ENCODE results near the gene SYNPO. TPM values are rescaled to one million over a fixed set of nuclear protein-coding genes. Genes with fewer than 3 reads are reported as not detected.

SYNPO gene, protein sequence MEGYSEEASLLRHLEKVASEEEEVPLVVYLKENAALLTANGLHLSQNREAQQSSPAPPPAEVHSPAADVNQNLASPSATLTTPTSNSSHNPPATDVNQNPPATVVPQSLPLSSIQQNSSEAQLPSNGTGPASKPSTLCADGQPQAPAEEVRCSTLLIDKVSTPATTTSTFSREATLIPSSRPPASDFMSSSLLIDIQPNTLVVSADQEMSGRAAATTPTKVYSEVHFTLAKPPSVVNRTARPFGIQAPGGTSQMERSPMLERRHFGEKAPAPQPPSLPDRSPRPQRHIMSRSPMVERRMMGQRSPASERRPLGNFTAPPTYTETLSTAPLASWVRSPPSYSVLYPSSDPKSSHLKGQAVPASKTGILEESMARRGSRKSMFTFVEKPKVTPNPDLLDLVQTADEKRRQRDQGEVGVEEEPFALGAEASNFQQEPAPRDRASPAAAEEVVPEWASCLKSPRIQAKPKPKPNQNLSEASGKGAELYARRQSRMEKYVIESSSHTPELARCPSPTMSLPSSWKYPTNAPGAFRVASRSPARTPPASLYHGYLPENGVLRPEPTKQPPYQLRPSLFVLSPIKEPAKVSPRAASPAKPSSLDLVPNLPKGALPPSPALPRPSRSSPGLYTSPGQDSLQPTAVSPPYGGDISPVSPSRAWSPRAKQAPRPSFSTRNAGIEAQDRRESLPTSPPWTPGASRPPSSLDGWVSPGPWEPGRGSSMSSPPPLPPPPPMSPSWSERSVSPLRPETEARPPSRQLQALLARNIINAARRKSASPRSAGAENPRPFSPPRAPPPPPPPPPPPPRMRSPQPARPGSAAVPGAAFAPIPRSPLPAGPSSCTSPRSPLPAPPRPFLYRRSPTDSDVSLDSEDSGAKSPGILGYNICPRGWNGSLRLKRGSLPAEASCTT
- total RNA-seq, result 17.8 and 18.4 TPM in 2 replicates
- long read RNA-seq, partial matches to known transcripts, result 0 of 7 reads
- long read RNA-seq, other reads (novel, unspliced or antisense), result 7 of 7 reads

DNA sequence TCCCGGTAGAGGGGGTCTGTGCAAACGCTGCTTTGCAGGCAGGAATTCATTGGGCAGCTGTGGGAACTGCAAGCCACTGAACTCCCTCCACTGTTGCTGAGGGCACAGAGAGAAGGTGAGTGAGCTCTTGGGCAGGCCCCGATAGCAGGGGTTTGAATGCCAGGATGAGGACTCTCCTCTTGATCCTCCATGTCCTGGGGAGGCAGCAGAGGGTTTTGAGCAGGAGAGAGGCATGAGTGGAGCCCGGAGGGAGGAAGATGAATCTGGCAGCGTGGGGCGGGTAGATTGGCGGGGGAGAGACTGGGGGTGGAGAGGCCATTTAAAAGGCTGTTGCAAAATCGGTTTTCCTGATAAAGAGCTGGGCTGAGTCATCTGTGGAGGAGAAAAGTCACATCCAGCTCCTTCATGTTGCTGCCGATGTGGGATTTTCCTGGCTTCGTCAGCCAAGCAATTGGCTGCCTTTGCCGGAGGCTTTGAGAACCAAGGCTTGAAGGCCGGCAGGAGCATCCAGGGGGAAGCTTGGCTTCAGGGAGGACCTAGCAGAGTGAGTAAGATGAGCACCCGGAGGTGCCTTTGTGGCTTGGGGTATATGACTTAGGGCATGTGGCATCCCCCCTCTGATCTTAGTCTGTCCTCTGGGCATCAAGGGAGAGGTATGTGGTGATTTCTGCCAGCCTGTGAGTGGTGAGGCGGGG, at the start of gene SYNPO:
TSS of gene SYNPO (plus strand) at position 350 of the 695 bp plus-strand sequence. CDS start 7,616 bp downstream, outside the sequence.
- Mint-ChIP-seq H3K4me1 (ENCODE audit: unreplicated experiment) (peaks cover 95% of the 10 kb centered on the region), H3K27me3 (ENCODE audit: unreplicated experiment) (no peaks in the 10 kb centered on the region), H3K4me3 (ENCODE audit: unreplicated experiment) (peak within 1 kb of the TSS; percentile 26), H3K9me3 (ENCODE audit: unreplicated experiment) (no peaks in the 10 kb centered on the region), H3K36me3 (ENCODE audit: unreplicated experiment) (no peaks in the 10 kb centered on the region), H3K27ac (ENCODE audit: unreplicated experiment) (peak within 1 kb of the TSS; percentile 90)
- DNase-seq (ENCODE audit: extremely low spot score, unreplicated experiment), result no peak
- TF ChIP-seq, protein P1, sequence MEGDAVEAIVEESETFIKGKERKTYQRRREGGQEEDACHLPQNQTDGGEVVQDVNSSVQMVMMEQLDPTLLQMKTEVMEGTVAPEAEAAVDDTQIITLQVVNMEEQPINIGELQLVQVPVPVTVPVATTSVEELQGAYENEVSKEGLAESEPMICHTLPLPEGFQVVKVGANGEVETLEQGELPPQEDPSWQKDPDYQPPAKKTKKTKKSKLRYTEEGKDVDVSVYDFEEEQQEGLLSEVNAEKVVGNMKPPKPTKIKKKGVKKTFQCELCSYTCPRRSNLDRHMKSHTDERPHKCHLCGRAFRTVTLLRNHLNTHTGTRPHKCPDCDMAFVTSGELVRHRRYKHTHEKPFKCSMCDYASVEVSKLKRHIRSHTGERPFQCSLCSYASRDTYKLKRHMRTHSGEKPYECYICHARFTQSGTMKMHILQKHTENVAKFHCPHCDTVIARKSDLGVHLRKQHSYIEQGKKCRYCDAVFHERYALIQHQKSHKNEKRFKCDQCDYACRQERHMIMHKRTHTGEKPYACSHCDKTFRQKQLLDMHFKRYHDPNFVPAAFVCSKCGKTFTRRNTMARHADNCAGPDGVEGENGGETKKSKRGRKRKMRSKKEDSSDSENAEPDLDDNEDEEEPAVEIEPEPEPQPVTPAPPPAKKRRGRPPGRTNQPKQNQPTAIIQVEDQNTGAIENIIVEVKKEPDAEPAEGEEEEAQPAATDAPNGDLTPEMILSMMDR (IDR thresholded peaks at IDR 0.05), result no peak

DNA sequence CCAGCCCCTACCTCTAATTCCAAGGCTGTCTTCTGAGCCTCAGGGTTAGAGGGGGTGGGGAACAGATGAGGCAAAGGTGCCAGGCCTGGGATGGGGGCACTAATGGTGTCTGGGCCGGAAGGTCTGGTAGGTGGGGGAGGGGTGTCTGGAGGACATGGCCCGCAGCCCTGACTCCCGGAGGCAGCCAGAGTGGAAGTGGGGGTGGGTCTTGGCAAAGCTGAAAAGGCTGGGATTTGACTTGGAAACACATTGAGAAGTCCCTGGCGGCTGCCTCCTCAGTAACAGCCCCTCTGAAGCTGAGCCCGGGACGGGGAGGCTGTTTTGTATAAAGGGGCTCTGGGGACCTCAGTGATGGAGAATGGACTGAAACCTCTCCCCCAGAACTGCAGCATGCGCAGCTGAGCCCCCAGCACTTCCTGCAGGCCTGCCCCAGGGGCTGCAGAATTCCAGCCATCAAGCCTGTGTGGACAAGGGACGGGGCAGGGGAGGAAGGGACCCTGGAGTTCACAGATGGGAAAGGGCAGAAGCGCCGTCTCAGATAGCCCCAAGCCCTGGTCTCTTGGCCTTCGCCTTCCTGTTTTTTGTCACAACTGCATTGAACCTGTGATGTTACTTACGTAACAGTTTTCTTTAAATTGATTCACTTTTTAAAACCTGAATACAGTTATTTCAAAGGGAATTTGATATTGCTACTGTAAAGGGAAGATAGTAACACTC, 49.3 kb upstream of the SYNPO start:
- H3K9me3 Mint-ChIP-seq (ENCODE audit: unreplicated experiment), result no peaks in the 10 kb centered on the region
- no peak overlapping the region for H3K4me3 Mint-ChIP-seq (ENCODE audit: unreplicated experiment)
- H3K4me1 Mint-ChIP-seq (ENCODE audit: unreplicated experiment), result peaks cover 48% of the 10 kb centered on the region
- no peak overlapping the region for H3K27ac Mint-ChIP-seq (ENCODE audit: unreplicated experiment)
- no peaks in the 10 kb centered on the region for H3K36me3 Mint-ChIP-seq (ENCODE audit: unreplicated experiment)
- H3K27me3 Mint-ChIP-seq (ENCODE audit: unreplicated experiment), result no peaks in the 10 kb centered on the region
- TF ChIP-seq, protein P1 (IDR thresholded peaks at IDR 0.05), result no peak
- DNase-seq (ENCODE audit: extremely low spot score, unreplicated experiment), result no peak

DNA sequence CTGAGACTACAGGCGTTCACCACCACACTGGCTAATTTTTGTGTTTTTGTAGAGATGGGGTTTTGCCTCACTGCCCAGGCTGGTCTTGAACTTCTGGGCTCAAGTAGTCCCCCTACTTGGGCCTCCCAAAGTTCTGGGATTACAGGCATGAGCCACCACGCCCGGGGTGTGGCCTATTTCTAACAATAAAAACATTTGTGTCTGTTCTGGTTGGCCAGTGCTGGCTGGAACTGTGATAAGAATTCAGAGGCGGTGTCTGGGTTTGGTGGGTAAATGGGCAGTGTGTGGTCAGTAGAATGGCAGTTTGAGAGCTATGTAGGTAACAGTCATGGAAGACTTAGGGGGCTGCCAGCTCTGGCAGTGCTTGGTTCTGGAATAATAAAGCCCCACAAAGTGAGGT, 46.9 kb upstream of the SYNPO start:
- DNase-seq (ENCODE audit: extremely low spot score, unreplicated experiment), result no peak
- TF ChIP-seq, protein P1 (IDR thresholded peaks at IDR 0.05), result no peak
- Mint-ChIP-seq H3K27me3 (ENCODE audit: unreplicated experiment) (no peaks in the 10 kb centered on the region), H3K4me1 (ENCODE audit: unreplicated experiment) (peaks cover 46% of the 10 kb centered on the region), H3K36me3 (ENCODE audit: unreplicated experiment) (no peaks in the 10 kb centered on the region), H3K9me3 (ENCODE audit: unreplicated experiment) (no peaks in the 10 kb centered on the region), H3K4me3 (ENCODE audit: unreplicated experiment) (no peak overlapping the region), H3K27ac (ENCODE audit: unreplicated experiment) (no peak overlapping the region)

DNA sequence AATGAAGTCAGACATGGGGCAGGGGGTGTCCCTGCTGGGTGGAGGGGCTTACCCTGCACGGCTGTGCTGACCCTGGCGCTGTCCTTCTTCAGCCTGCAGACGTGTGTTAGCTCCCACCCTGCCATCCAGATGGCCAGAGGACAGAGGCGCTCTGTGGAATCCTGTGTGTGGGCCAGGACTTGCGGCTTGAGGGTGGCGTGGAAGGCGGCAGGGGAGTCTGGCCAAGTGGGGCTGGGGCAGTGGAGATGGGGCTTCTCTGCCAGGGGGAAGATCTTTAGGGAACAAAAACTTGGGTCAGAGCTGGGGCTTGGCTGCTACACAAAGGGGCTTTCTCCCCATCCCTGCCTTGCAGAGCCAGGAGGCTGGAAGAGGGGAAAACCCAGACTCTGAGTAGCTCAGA, 46.5 kb upstream of the SYNPO start:
- Mint-ChIP-seq H3K9me3 (ENCODE audit: unreplicated experiment) (no peaks in the 10 kb centered on the region), H3K4me3 (ENCODE audit: unreplicated experiment) (no peak overlapping the region), H3K27me3 (ENCODE audit: unreplicated experiment) (no peaks in the 10 kb centered on the region), H3K27ac (ENCODE audit: unreplicated experiment) (no peak overlapping the region), H3K4me1 (ENCODE audit: unreplicated experiment) (peaks cover 48% of the 10 kb centered on the region), H3K36me3 (ENCODE audit: unreplicated experiment) (no peaks in the 10 kb centered on the region)
- TF ChIP-seq, protein P1 (IDR thresholded peaks at IDR 0.05), result no peak
- no peak for DNase-seq (ENCODE audit: extremely low spot score, unreplicated experiment)
